Stimulated activated CD4-positive, alpha-beta T cell treated with anti-CD3 and anti-CD28 coated beads, TNF-alpha, amount 100 ng/mL, for 48 hours (primary cell): ENCODE data around the gene PRPS1.
"Not testable (repeated sequence)": the region's sequence is repeated elsewhere in the genome, so short reads cannot be mapped to it uniquely, and the experiment has no call there.

ENCODE experiments used
- DNase-seq, 3 donors: peaks; one replicate each; pipeline ENCODE4 v3.0.0-alpha.2; 2020; ENCODE audit warnings: low read depth in 3 of 3

The PRPS1 gene

GRCh38 chrX:107630031-107630689 is 1.9 kb downstream of the PRPS1 start:
- DNase-seq = no peak

GRCh38 chrX:107632346-107632745 is 4.0 kb downstream of the PRPS1 start:
- no peak for DNase-seq

- no peak for DNase-seq
Measured at GRCh38 chrX:107646735-107647134, 18.4 kb downstream of the PRPS1 start.

- no peak for DNase-seq
Measured at GRCh38 chrX:107648332-107648731, 20.0 kb downstream of the PRPS1 start.

- no peak for DNase-seq
Measured at GRCh38 chrX:107654566-107654871, 26.2 kb downstream of the PRPS1 start.

- peak in 2 of 3 donors; percentile 34 to 71 for DNase-seq
Measured at GRCh38 chrX:107654872-107655761, 26.8 kb downstream of the PRPS1 start.

GRCh38 chrX:107656978-107657377 is 28.7 kb downstream of the PRPS1 start:
- no peak for DNase-seq

GRCh38 chrX:107658660-107659059 is 30.4 kb downstream of the PRPS1 start:
- DNase-seq = no peak

GRCh38 chrX:107659286-107659685 is 31.0 kb downstream of the PRPS1 start:
- DNase-seq = no peak

- DNase-seq = no peak
Measured at GRCh38 chrX:107659768-107660167, 31.5 kb downstream of the PRPS1 start.

- no peak for DNase-seq
Measured at GRCh38 chrX:107662145-107662544, 33.8 kb downstream of the PRPS1 start.

GRCh38 chrX:107662824-107663223 is 34.5 kb downstream of the PRPS1 start:
- DNase-seq = no peak

GRCh38 chrX:107666931-107667330 is 38.6 kb downstream of the PRPS1 start:
- no peak for DNase-seq

- no peak for DNase-seq
Measured at GRCh38 chrX:107667426-107667825, 39.1 kb downstream of the PRPS1 start.

GRCh38 chrX:107668710-107669109 is 40.4 kb downstream of the PRPS1 start:
- not testable (repeated sequence) for DNase-seq

GRCh38 chrX:107669261-107669660 is 41.0 kb downstream of the PRPS1 start:
- DNase-seq = no peak

- no peak for DNase-seq
Measured at GRCh38 chrX:107669885-107670628, 41.7 kb downstream of the PRPS1 start.

- not testable (repeated sequence) for DNase-seq
Measured at GRCh38 chrX:107671256-107671655, 42.9 kb downstream of the PRPS1 start.

- peak in 2 of 3 donors; percentile 52 to 65 for DNase-seq
Measured at GRCh38 chrX:107672955-107673378, 44.7 kb downstream of the PRPS1 start.

- DNase-seq = no peak
Measured at GRCh38 chrX:107673431-107673830, 45.1 kb downstream of the PRPS1 start.

GRCh38 chrX:107673933-107674479 is 45.7 kb downstream of the PRPS1 start:
- DNase-seq = peak; percentile 62 to 88 (median 83)
